Esophagus muscularis mucosa (tissue), 4 donors: ENCODE results near the gene DGCR8. TPM values are rescaled to one million over a fixed set of nuclear protein-coding genes. Genes with fewer than 3 reads are reported as not detected.
A peak's percentile ranks its signal among the peaks of the same experiment; 100 is the strongest.

Source experiments
- DNase-seq: peaks from one replicate; pipeline ENCODE4 v3.0.0-alpha.2; 2017; ENCODE audit errors: extremely low spot score
- H3K27ac ChIP-seq, 4 donors: fragments of 200-600 bp; sonication (generic); replicated peaks in 1 of 4; 1 replicate in 3 of 4; 2 replicates in 1 of 4; pipeline ENCODE4 v1.5.1; 2016 to 2019; ENCODE audit warnings: mild to moderate bottlenecking in 1 of 4
- H3K27me3 ChIP-seq, 4 donors: fragments of 200-600 bp; sonication (generic); one replicate each; pipeline versions ENCODE4 v1.5.1 to v1.6.0; 2016 to 2019
- H3K36me3 ChIP-seq, 4 donors: fragments of 200-600 bp; sonication (generic); one replicate each; pipeline ENCODE4 v1.5.1; 2016 to 2019
- H3K4me1 ChIP-seq, 4 donors: fragments of 200-600 bp; sonication (generic); one replicate each; pipeline ENCODE4 v1.5.1; 2016 to 2019
- H3K4me3 ChIP-seq, 4 donors: fragments of 200-600 bp; sonication (generic); 1 replicate in 2 of 4; 2 replicates in 2 of 4; pipeline ENCODE4 v1.5.1; 2016 to 2019; ENCODE audit warnings: mild to moderate bottlenecking in 4 of 4, moderate library complexity in 1 of 4
- H3K9me3 ChIP-seq, 4 donors: fragments of 200-600 bp; sonication (generic); 1 replicate in 3 of 4; 2 replicates in 1 of 4; pipeline ENCODE4 v1.5.1; 2016 to 2019
- CTCF ChIP-seq, 3 experiments: fragments of 200-600 bp in 2 of 3; fragments of 450-650 bp in 1 of 3; sonication (generic) in 2 of 3; IDR thresholded peaks; one replicate each; pipeline ENCODE4 v1.5.1; 2017 to 2019; ENCODE audit warnings: antibody characterized with exemption in 3 of 3, mild to moderate bottlenecking in 2 of 3, moderate library complexity in 1 of 3
- EP300 ChIP-seq: sonication (generic); formaldehyde crosslinking; IDR thresholded peaks from one replicate; pipeline ENCODE4 v1.6.1; 2017; ENCODE audit warnings: antibody characterized with exemption
- POLR2A ChIP-seq: fragments of 450-650 bp; IDR thresholded peaks from one replicate; pipeline ENCODE4 v1.6.1; 2017; ENCODE audit warnings: antibody characterized with exemption, moderate library complexity, mild to moderate bottlenecking, low read depth
- POLR2AphosphoS5 ChIP-seq, 2 donors: sonication (generic); formaldehyde crosslinking; IDR thresholded peaks; one replicate each; pipeline ENCODE4 v1.6.1; 2017; ENCODE audit warnings: antibody characterized with exemption in 2 of 2
- WGBS: methylation state at CpG from one replicate; pipeline ENCODE4 v1.1.5; 2018; 5-methylcytosine and 5-hydroxymethylcytosine counted together
- intact Hi-C: fragments of 100-400 bp; cut with DNase I; formaldehyde crosslinking; loops from one replicate; pipeline ENCODE4 v1.15.1; 2023
- total RNA-seq, 4 donors: library from RNA; depleted of rRNA; stranded (reverse); fragments of >200 nt; gene quantifications; one replicate each; pipeline versions ENCODE4 v1.1.0 to v1.2.1, GENCODE V29; 2016

Gene DGCR8
- total RNA-seq, 4 donors from 2014 or later = 16.9 to 26.6 (median 19.6) TPM

- H3K27me3 ChIP-seq = no peaks in the 10 kb centered on the region
- H3K9me3 ChIP-seq = no peaks in the 10 kb centered on the region
- H3K27ac ChIP-seq = no peak overlapping the region
- H3K36me3 ChIP-seq = peaks cover 0 to 14% (median 11%) of the 10 kb centered on the region in 4 donors
- 70% methylated on average over 3 of the region's 4 CpGs for WGBS
- DNase-seq = no peak
- H3K4me1 ChIP-seq = peaks cover 70 to 78% (median 74%) of the 10 kb centered on the region in 4 donors
- no peak for TF ChIP-seq POLR2A
- TF ChIP-seq EP300 = no peak
- no peak for TF ChIP-seq CTCF (IDR thresholded peaks at IDR 0.05)
- TF ChIP-seq POLR2AphosphoS5 (IDR thresholded peaks at IDR 0.05) = no peak
- H3K4me3 ChIP-seq = no peak overlapping the region
- intact Hi-C loops = no loop called here
Measured at GRCh38 chr22:20135265-20135664, 55.2 kb downstream of the DGCR8 start.

GRCh38 chr22:20135806-20136602 is 56.0 kb downstream of the DGCR8 start:
- H3K27me3 ChIP-seq = no peaks in the 10 kb centered on the region
- H3K4me1 ChIP-seq = peaks cover 64 to 71% (median 68%) of the 10 kb centered on the region in 4 donors
- TF ChIP-seq POLR2AphosphoS5 (IDR thresholded peaks at IDR 0.05) = no peak
- no peak for TF ChIP-seq CTCF (IDR thresholded peaks at IDR 0.05)
- TF ChIP-seq EP300 = no peak
- no peak for TF ChIP-seq POLR2A
- 83% methylated on average over 19 of the region's 25 CpGs for WGBS
- no peaks in the 10 kb centered on the region for H3K9me3 ChIP-seq
- peaks cover 0 to 20% (median 19%) of the 10 kb centered on the region in 4 donors for H3K36me3 ChIP-seq
- intact Hi-C loops = no loop called here
- no peak for DNase-seq
- H3K27ac ChIP-seq = no peak overlapping the region
- no peak overlapping the region for H3K4me3 ChIP-seq

- TF ChIP-seq EP300 (no peak), POLR2AphosphoS5 (IDR thresholded peaks at IDR 0.05) (no peak), CTCF (IDR thresholded peaks at IDR 0.05) (no peak), POLR2A (no peak)
- peaks cover 64 to 70% (median 68%) of the 10 kb centered on the region in 4 donors for H3K4me1 ChIP-seq
- H3K4me3 ChIP-seq = no peak overlapping the region
- H3K9me3 ChIP-seq = no peaks in the 10 kb centered on the region
- 85% methylated on average over 4 of the region's 5 CpGs for WGBS
- no peak overlapping the region for H3K27ac ChIP-seq
- intact Hi-C loops = no loop called here
- DNase-seq = no peak
- no peaks in the 10 kb centered on the region for H3K27me3 ChIP-seq
- peaks cover 0 to 25% (median 23%) of the 10 kb centered on the region in 4 donors for H3K36me3 ChIP-seq
Measured at GRCh38 chr22:20136603-20136873, 56.5 kb downstream of the DGCR8 start.

GRCh38 chr22:20137113-20137512 is 57.1 kb downstream of the DGCR8 start:
- no peaks in the 10 kb centered on the region for H3K9me3 ChIP-seq
- TF ChIP-seq POLR2A (no peak), POLR2AphosphoS5 (IDR thresholded peaks at IDR 0.05) (no peak), EP300 (no peak), CTCF (IDR thresholded peaks at IDR 0.05) (no peak)
- peaks cover 0 to 31% (median 28%) of the 10 kb centered on the region in 4 donors for H3K36me3 ChIP-seq
- no peaks in the 10 kb centered on the region for H3K27me3 ChIP-seq
- H3K4me3 ChIP-seq = no peak overlapping the region
- peak overlapping the region in 3 of 4 donors; percentile 37 to 63 (median 59) for H3K27ac ChIP-seq
- no peak for DNase-seq
- intact Hi-C loops = no loop called here
- WGBS = 79% methylated on average over 4 of the region's 13 CpGs
- H3K4me1 ChIP-seq = peaks cover 64 to 69% (median 67%) of the 10 kb centered on the region in 4 donors
